Cardiac muscle cell (in vitro differentiated cells and primary cell): ENCODE results near the gene ZNF385D. TPM values are rescaled to one million over a fixed set of nuclear protein-coding genes. Genes with fewer than 3 reads are reported as not detected.

ENCODE experiments used
- DNase-seq, 2 donors: peaks; one replicate each; pipeline versions ENCODE4 v3.0.0 to v3.0.0-alpha.2; 2010 to 2017; ENCODE audit warnings: low read depth in 1 of 2, low spot score in 1 of 2
- H3K27ac ChIP-seq: fragments of 200-600 bp; sonication (generic); 2 replicates; pipeline ENCODE4 v1.5.1; 2016
- H3K27me3 ChIP-seq: fragments of 200-600 bp; sonication (generic); 2 replicates; pipeline ENCODE4 v1.6.0; 2016; ENCODE audit warnings: control low read depth
- H3K36me3 ChIP-seq: fragments of 200-600 bp; sonication (generic); 2 replicates; pipeline ENCODE4 v1.5.1; 2016; ENCODE audit warnings: control low read depth
- H3K4me1 ChIP-seq: fragments of 200-600 bp; sonication (generic); 2 replicates; pipeline ENCODE4 v1.8.1; 2017; ENCODE audit warnings: low read depth, mild to moderate bottlenecking, mixed run types
- H3K4me3 ChIP-seq: fragments of 200-600 bp; sonication (generic); 2 replicates; pipeline ENCODE4 v1.5.1; 2016; ENCODE audit warnings: mild to moderate bottlenecking
- H3K9me3 ChIP-seq: fragments of 200-600 bp; sonication (generic); 2 replicates; pipeline ENCODE4 v1.5.1; 2017; ENCODE audit warnings: low read depth, mild to moderate bottlenecking, control low read depth
- polyA plus RNA-seq: library from polyadenylated mRNA; unstranded; fragments of >200 nt; fragmentation: Nextera tagmentation; extraction: Ambion mirVana; gene quantifications from 2 replicates; pipeline ENCODE4 v1.2.1, GENCODE V29; 2016
- total RNA-seq: library from RNA; depleted of rRNA; stranded (reverse); fragments of >200 nt; gene quantifications from 2 replicates; pipeline ENCODE4 v1.2.3, GENCODE V29; 2016
- TF ChIP-seq, protein P1 (sequence below): IDR thresholded peaks from 2 replicates; pipeline ENCODE4 v1.5.1; 2012; ENCODE audit warnings: low read depth, mild to moderate bottlenecking, low read length

ZNF385D gene, protein sequence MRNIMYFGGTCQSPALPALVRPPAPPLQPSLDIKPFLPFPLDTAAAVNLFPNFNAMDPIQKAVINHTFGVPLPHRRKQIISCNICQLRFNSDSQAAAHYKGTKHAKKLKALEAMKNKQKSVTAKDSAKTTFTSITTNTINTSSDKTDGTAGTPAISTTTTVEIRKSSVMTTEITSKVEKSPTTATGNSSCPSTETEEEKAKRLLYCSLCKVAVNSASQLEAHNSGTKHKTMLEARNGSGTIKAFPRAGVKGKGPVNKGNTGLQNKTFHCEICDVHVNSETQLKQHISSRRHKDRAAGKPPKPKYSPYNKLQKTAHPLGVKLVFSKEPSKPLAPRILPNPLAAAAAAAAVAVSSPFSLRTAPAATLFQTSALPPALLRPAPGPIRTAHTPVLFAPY
- total RNA-seq = 0.74 and 1.3 TPM in 2 replicates
- 10.6 and 11.8 TPM in 2 replicates for polyA plus RNA-seq

- no peaks in the 10 kb centered on the region for H3K27me3 ChIP-seq
- H3K4me3 ChIP-seq = peak within 1 kb of the TSS; percentile 61
- peak; percentile 61 to 88 for DNase-seq
- no peaks in the 10 kb centered on the region for H3K4me1 ChIP-seq
- peak within 1 kb of the TSS; percentile 37 for H3K27ac ChIP-seq
- TF ChIP-seq, protein P1, sequence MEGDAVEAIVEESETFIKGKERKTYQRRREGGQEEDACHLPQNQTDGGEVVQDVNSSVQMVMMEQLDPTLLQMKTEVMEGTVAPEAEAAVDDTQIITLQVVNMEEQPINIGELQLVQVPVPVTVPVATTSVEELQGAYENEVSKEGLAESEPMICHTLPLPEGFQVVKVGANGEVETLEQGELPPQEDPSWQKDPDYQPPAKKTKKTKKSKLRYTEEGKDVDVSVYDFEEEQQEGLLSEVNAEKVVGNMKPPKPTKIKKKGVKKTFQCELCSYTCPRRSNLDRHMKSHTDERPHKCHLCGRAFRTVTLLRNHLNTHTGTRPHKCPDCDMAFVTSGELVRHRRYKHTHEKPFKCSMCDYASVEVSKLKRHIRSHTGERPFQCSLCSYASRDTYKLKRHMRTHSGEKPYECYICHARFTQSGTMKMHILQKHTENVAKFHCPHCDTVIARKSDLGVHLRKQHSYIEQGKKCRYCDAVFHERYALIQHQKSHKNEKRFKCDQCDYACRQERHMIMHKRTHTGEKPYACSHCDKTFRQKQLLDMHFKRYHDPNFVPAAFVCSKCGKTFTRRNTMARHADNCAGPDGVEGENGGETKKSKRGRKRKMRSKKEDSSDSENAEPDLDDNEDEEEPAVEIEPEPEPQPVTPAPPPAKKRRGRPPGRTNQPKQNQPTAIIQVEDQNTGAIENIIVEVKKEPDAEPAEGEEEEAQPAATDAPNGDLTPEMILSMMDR = no peak
- no peaks in the 10 kb centered on the region for H3K36me3 ChIP-seq
- no peaks in the 10 kb centered on the region for H3K9me3 ChIP-seq
Observed at GRCh38 chr3:21750831-21751391, at the start of gene ZNF385D. Gene ZNF385D (minus strand): TSS chr3:21751210. CDS start chr3:21750916, 294 bp downstream.

- H3K9me3 ChIP-seq = no peaks in the 10 kb centered on the region
- TF ChIP-seq, protein P1 = no peak
Observed at GRCh38 chr3:21798356-21799088, 47.5 kb upstream of the ZNF385D start.

DNA sequence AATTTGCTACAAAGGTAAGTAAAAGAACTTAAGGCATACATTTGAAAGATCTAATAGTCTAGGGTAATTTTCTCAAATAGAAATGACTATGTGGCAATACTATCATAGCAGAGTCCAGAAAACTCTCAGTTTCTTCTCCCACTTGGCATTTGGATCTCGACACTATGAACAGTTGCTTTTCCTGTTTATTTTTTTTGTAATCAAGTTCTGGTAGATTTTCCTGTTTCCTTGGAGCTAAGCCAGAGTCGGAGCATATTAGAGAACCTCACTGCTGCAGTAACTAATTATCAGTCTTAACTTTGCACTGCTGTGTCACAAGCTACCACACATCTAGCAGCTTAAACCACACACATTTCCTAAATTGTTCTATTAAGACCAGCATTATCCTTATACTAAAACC, 44.9 kb upstream of the ZNF385D start:
- Histone ChIP-seq H3K4me1 (peaks cover 9% of the 10 kb centered on the region), H3K36me3 (no peaks in the 10 kb centered on the region), H3K4me3 (no peak overlapping the region), H3K27me3 (no peaks in the 10 kb centered on the region), H3K27ac (no peak overlapping the region), H3K9me3 (no peaks in the 10 kb centered on the region)
- TF ChIP-seq, protein P1 = no peak
- DNase-seq = peak in 1 of 2 donors; percentile 9

More at GRCh38 chr3:21798356-21799088, 47.5 kb upstream of the ZNF385D start:
- H3K4me1 ChIP-seq = peaks cover 9% of the 10 kb centered on the region
- no peak overlapping the region for H3K27ac ChIP-seq
- DNase-seq = no peak
- H3K36me3 ChIP-seq = no peaks in the 10 kb centered on the region
- H3K4me3 ChIP-seq = no peak overlapping the region
- H3K27me3 ChIP-seq = no peaks in the 10 kb centered on the region

DNA sequence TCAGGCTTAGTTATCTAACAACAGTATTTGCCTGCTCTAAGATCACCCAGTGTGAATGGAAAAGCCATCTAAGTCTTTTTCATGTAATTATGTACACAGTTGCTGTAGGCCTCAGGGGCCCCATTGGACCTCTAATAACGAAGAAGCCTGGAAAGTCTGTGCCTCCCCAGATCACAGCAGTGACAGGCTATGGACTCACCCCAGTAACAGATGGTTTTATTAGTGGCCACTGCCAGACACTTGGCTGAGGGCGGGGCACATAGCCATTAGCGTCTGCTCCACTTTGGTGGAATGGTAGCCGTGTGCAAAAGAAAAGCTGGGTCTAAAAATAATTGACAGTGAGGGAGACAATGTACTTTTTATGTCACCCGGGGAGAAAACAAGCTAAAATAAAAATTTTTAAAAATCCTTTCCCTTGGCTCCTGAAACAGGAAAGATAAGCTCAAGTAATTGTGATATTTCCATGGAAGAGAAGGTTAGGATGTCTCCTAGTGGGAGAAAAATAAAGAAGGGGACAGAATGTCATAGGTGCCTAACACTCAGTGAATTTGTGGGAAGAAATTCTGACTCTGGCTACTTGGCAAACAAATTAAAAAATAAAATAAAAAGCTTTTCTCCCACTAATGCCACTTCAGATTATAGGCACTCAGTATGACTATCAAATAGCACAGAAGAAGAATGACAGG, 44.3 kb upstream of the ZNF385D start:
- no peaks in the 10 kb centered on the region for H3K9me3 ChIP-seq
- DNase-seq = peak in 1 of 2 donors; percentile 10
- H3K27me3 ChIP-seq = no peaks in the 10 kb centered on the region
- H3K27ac ChIP-seq = no peak overlapping the region
- H3K36me3 ChIP-seq = no peaks in the 10 kb centered on the region
- H3K4me1 ChIP-seq = peaks cover 9% of the 10 kb centered on the region
- TF ChIP-seq, protein P1 = no peak
- no peak overlapping the region for H3K4me3 ChIP-seq

GRCh38 chr3:21794291-21794690, 43.3 kb upstream of the ZNF385D start:
- H3K4me1 ChIP-seq = peaks cover 9% of the 10 kb centered on the region
- TF ChIP-seq, protein P1 = no peak
- DNase-seq = no peak
- no peak overlapping the region for H3K27ac ChIP-seq
- no peaks in the 10 kb centered on the region for H3K27me3 ChIP-seq
- no peaks in the 10 kb centered on the region for H3K36me3 ChIP-seq
- H3K4me3 ChIP-seq = no peak overlapping the region
- no peaks in the 10 kb centered on the region for H3K9me3 ChIP-seq
